Spleen (tissue), 13 donors: ENCODE results near the gene HSH2D. TPM values are rescaled to one million over a fixed set of nuclear protein-coding genes. Genes with fewer than 3 reads are reported as not detected.

Experiments used
- DNase-seq: peaks from one replicate; pipeline ENCODE4 v3.0.0-alpha.2; 2020
- H3K27ac ChIP-seq, 8 donors: fragments of 200-600 bp; sonication (generic) in 7 of 8; 1 replicate in 4 of 8; 2 replicates in 4 of 8; pipeline versions ENCODE4 v1.5.0 to v1.8.0; 2016 to 2021; ENCODE audit warnings: inconsistent platforms in 4 of 8, mild to moderate bottlenecking in 4 of 8, moderate library complexity in 1 of 8
- H3K27me3 ChIP-seq, 7 donors: fragments of 200-600 bp; sonication (generic) in 6 of 7; replicated peaks in 1 of 7; 1 replicate in 4 of 7; 2 replicates in 3 of 7; pipeline versions ENCODE4 v1.5.0 to v1.8.0; 2016 to 2021; ENCODE audit warnings: inconsistent platforms in 3 of 7, mild to moderate bottlenecking in 1 of 7
- H3K36me3 ChIP-seq, 6 donors: fragments of 200-600 bp; sonication (generic) in 5 of 6; 1 replicate in 4 of 6; 2 replicates in 2 of 6; pipeline versions ENCODE4 v1.5.0 to v1.8.0; 2016 to 2021; ENCODE audit warnings: inconsistent platforms in 2 of 6
- H3K4me1 ChIP-seq, 6 donors: fragments of 200-600 bp; sonication (generic) in 5 of 6; 1 replicate in 3 of 6; 2 replicates in 3 of 6; pipeline versions ENCODE4 v1.5.0 to v1.8.0; 2016 to 2021; ENCODE audit warnings: inconsistent platforms in 3 of 6
- H3K4me3 ChIP-seq, 8 donors: fragments of 200-600 bp; sonication (generic) in 7 of 8; 1 replicate in 4 of 8; 2 replicates in 4 of 8; pipeline versions ENCODE4 v1.5.0 to v1.8.0; 2016 to 2021; ENCODE audit warnings: inconsistent platforms in 4 of 8, mild to moderate bottlenecking in 4 of 8, moderate library complexity in 2 of 8
- H3K9me3 ChIP-seq, 8 donors: fragments of 200-600 bp; sonication (generic) in 7 of 8; 1 replicate in 4 of 8; 2 replicates in 4 of 8; pipeline versions ENCODE4 v1.5.0 to v1.8.0; 2016 to 2021; ENCODE audit warnings: inconsistent platforms in 4 of 8
- CTCF ChIP-seq, 11 experiments: fragments of 200-600 bp in 7 of 11; fragments of 450-650 bp in 4 of 11; sonication (generic) in 4 of 11; IDR thresholded peaks in 8 of 11; conservative IDR thresholded peaks in 3 of 11; 1 replicate in 7 of 11; 2 replicates in 4 of 11; pipeline versions ENCODE4 v1.4.0 to v1.8.0; 2016 to 2021; ENCODE audit warnings: antibody characterized with exemption in 11 of 11, inconsistent platforms in 4 of 11, mild to moderate bottlenecking in 1 of 11
- POLR2A ChIP-seq, 3 donors: fragments of 450-650 bp; IDR thresholded peaks; one replicate each; pipeline ENCODE4 v1.5.1; 2017; ENCODE audit warnings: antibody characterized with exemption in 3 of 3, mild to moderate bottlenecking in 1 of 3
- POLR2AphosphoS5 ChIP-seq, 3 donors: sonication (generic); formaldehyde crosslinking; IDR thresholded peaks; one replicate each; pipeline ENCODE4 v1.5.1; 2017; ENCODE audit warnings: antibody characterized with exemption in 3 of 3
- whole genome bisulfite sequencing, 5 donors: extraction: QIAGEN DNeasy Blood & Tissue Kit in 3 of 5; methylation state at CpG; one replicate each; pipeline versions ENCODE4 v1.1.5 to v1.1.7; 2013 to 2018; 5-methylcytosine and 5-hydroxymethylcytosine counted together
- intact Hi-C: fragments of 100-400 bp; cut with DNase I; formaldehyde crosslinking; loops from one replicate; pipeline ENCODE4 v1.15.0; 2023; ENCODE audit warnings: low total_unique reads
- long read RNA-seq, 2 donors: transcript quantifications; one replicate each; lab custom pipeline, GENCODE V29; 2026
- polyA plus RNA-seq, 3 donors: library from polyadenylated mRNA; stranded (reverse); fragments of 200-250 nt; gene quantifications; one replicate each; pipeline ENCODE4 v1.2.1, GENCODE V29; 2013
- total RNA-seq, 7 donors: library from RNA; depleted of rRNA in 3 of 7; stranded (reverse); fragments of >200 nt in 3 of 7; fragmentation: NEBNext Ultra II Directional in 4 of 7; extraction: Animal tissue kit (Norgen Biotek cat#: 25700) in 4 of 7; gene quantifications; one replicate each; pipeline versions ENCODE4 v1.1.0 to v1.2.1, GENCODE V29; 2016 to 2021
- donor health status: healthy with polysubstance abuse.
- donor health status: DM: no; HTN: no; CAD: no; lungs with moderate emphysema.
- donor health status: DM: no; HTN: no; CAD: no.
- donor health status: Bipolar disorder and iron deficiency.
- donor health status: healthy.
- donor health status: DM: no; HTN: no; CAD: no.
- donor health status: DM: yes; HTN: yes; CAD: no.

Gene HSH2D, protein sequence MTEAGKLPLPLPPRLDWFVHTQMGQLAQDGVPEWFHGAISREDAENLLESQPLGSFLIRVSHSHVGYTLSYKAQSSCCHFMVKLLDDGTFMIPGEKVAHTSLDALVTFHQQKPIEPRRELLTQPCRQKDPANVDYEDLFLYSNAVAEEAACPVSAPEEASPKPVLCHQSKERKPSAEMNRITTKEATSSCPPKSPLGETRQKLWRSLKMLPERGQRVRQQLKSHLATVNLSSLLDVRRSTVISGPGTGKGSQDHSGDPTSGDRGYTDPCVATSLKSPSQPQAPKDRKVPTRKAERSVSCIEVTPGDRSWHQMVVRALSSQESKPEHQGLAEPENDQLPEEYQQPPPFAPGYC
- total RNA-seq (10 to 100 TPM; 39.6 to 89.2 (median 51.4) TPM), polyA plus RNA-seq (100 to 1,000 TPM in 1 of 3 donors, 10 to 100 TPM in 2; 66.1 to 119 (median 75.2) TPM)
- long read RNA-seq, donor 1, partial matches to known transcripts = 0 of 3 reads
- long read RNA-seq, donor 1, other reads (novel, unspliced or antisense) = 0 of 3 reads
- long read RNA-seq, donor 2, partial matches to known transcripts = 0 of 1 reads
- long read RNA-seq, donor 2, other reads (novel, unspliced or antisense) = 0 of 1 reads

DNA sequence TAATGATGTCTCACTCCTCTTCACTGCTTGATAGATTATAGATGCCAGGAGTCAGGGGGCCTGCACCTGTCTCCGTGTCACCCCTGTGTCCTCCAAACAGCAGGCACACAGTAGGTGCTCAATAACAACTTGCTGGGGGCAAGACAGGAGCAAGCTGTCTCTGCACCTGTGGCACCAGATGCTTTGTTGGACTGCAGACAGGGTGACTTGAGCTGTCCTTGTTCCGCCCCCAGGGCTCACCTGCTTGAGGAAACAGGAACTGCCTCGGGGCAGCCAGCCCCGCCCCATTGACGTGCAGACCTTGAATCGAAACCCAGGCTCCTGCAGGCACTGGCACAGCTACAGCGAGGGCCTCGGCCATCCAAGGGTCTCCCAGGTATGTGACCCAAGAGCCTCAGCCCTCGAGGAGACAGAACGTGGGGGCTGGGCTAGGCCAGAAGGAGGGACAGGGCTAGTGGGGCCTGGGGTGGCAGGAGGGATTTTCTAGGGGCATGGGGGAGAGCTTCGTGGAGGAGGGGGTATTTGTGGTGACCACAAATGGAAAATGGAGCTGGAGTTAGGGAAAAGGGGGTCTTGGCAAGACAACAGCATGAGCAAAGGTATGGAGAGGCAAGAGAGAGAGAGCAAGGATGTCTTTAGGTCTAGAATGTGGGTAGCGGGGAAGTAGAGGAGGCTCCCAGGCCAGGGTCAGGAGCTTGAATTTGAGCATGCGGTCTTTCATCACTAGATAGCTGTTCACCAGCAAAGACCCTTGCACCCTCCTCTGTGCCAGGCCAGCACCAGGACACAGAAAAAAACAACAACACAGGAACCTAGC is at the start of gene HSH2D:
HSH2D (plus strand) TSS at position 287 of the 817 bp plus-strand sequence. CDS start 5,066 bp downstream, outside the sequence.
- H3K4me1 ChIP-seq = peaks cover 14 to 100% (median 93%) of the 10 kb centered on the region in 6 donors

GRCh38 chr19:16094360-16095070 is 49.0 kb upstream of the HSH2D start:
- intact Hi-C loops = no loop called here
- Histone ChIP-seq H3K27ac (peak overlapping the region; percentile 10 to 73 (median 60)), H3K4me3 (no peak overlapping the region), H3K9me3 (no peaks in the 10 kb centered on the region), H3K36me3 (peaks cover 14 to 100% (median 97%) of the 10 kb centered on the region in 6 donors), H3K27me3 (no peaks in the 10 kb centered on the region), H3K4me1 (peaks cover 6 to 87% (median 50%) of the 10 kb centered on the region in 6 donors)
- no peak for TF ChIP-seq POLR2AphosphoS5 (IDR thresholded peaks at IDR 0.05)
- no peak for TF ChIP-seq POLR2A (IDR thresholded peaks at IDR 0.05)
- TF ChIP-seq CTCF (IDR thresholded peaks at IDR 0.05 in 8 of 11, conservative IDR thresholded peaks at IDR 0.05 in 3 of 11) = no peak
- no peak for DNase-seq
- 65 to 74% (median 68%) methylated on average over 10 of the region's 10 CpGs for WGBS, 5 donors

More for the DNA sequence above, at the start of gene HSH2D:
- H3K27ac ChIP-seq = peak within 1 kb of the TSS; percentile 75 to 96 (median 91)
- DNase-seq = peak; percentile 99
- intact Hi-C loops = no loop called here
- H3K27me3 ChIP-seq = no peaks in the 10 kb centered on the region
- TF ChIP-seq POLR2AphosphoS5 (IDR thresholded peaks at IDR 0.05) (peak; percentile 92 to 95 (median 93)), POLR2A (IDR thresholded peaks at IDR 0.05) (peak; percentile 4 to 54 (median 27)), CTCF (IDR thresholded peaks at IDR 0.05 in 8 of 11, conservative IDR thresholded peaks at IDR 0.05 in 3 of 11) (peak in 5 of 11 experiments; percentile 20 to 36 (median 34))
- H3K9me3 ChIP-seq = no peaks in the 10 kb centered on the region
- H3K36me3 ChIP-seq = peaks cover 0 to 15% (median 0%) of the 10 kb centered on the region in 6 donors
- 6 to 26% (median 13%) methylated on average over 8 to 13 of the region's 13 CpGs for WGBS, 5 donors
- peak within 1 kb of the TSS; percentile 18 to 76 (median 42) for H3K4me3 ChIP-seq

DNA sequence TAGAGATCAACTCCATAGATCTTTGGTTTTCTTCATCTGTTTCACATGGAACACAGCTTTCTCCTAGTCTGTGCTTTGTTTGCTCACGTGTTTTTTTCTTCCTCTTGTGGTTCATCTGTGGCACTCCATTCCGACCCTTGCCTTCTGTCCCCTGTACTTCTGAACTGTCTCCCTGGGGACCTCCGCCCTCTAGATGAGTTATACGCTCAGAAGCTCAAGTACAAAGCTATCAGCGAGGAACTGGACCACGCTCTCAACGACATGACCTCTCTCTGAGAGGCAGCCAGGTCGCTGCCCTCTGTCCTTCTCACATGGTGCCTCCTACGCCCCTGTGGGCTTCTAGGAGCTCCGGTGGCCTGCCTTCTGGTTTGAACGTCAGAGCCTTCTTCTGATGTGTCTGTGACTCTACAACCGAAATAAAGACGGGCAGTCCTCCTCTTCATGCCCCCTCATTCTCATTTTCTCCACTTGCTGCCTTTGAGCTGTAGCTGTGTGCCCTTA is 48.4 kb upstream of the HSH2D start:
- H3K27ac ChIP-seq = peak overlapping the region; percentile 10 to 73 (median 60)
- peaks cover 16 to 100% (median 97%) of the 10 kb centered on the region in 6 donors for H3K36me3 ChIP-seq
- TF ChIP-seq CTCF (IDR thresholded peaks at IDR 0.05 in 8 of 11, conservative IDR thresholded peaks at IDR 0.05 in 3 of 11) (no peak), POLR2AphosphoS5 (IDR thresholded peaks at IDR 0.05) (peak in 2 of 3 donors; percentile 69 to 80)
- H3K27me3 ChIP-seq = no peaks in the 10 kb centered on the region
- DNase-seq = no peak
- WGBS, 5 donors = 47 to 61% (median 57%) methylated on average over 13 of the region's 13 CpGs
- H3K4me1 ChIP-seq = peaks cover 6 to 81% (median 49%) of the 10 kb centered on the region in 6 donors
- H3K9me3 ChIP-seq = no peaks in the 10 kb centered on the region
- H3K4me3 ChIP-seq = no peak overlapping the region
- intact Hi-C loops = no loop called here
